Measurements from ENCODE around the gene LARP1.

The LARP1 gene

DNA sequence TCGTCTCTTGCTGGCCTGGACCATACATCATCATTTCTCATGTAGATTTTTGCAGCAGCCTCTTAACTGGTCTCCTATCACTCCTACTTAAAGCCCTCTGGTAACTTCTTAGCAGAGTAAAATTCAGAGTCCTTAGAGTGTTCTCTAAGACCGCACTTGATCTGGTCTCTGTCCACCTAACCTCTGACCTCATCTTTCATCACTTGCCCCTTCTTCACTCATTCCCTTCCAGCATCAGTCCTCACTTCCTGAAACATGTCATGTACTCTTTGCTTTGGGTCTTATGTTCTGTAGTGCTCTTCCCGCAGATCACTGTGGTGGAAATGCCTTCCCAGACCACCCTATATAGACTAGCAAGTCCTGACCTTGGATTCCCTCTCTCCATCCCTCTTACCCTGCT, 9.8 kb downstream of the LARP1 start:
- DNase-seq = no peak

DNA sequence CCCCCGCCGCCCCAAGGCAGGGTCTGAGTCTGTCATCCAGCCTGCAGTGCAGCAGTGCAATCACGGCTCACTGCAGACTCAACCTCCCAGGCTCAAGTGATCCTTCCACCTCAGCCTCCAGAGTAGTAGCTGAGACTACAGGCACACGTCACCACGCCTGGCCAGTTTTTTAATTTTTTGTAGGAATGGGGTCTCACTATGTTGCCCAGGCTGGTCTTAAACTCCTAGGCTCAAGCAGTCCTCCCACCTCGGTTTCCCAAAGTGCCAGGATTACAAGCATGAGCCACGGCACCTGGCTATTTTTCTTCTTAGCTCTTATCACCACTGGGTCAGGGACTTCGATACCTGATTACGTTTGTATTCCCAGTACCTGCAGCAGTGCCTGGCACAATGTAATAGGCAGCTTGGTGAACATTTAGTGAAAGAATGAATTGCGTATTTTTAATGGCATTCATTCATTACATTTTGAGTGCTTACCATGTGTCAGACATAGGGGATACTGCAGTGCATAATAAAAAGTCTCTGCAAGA, 10.3 kb downstream of the LARP1 start:
- DNase-seq = no peak

DNA sequence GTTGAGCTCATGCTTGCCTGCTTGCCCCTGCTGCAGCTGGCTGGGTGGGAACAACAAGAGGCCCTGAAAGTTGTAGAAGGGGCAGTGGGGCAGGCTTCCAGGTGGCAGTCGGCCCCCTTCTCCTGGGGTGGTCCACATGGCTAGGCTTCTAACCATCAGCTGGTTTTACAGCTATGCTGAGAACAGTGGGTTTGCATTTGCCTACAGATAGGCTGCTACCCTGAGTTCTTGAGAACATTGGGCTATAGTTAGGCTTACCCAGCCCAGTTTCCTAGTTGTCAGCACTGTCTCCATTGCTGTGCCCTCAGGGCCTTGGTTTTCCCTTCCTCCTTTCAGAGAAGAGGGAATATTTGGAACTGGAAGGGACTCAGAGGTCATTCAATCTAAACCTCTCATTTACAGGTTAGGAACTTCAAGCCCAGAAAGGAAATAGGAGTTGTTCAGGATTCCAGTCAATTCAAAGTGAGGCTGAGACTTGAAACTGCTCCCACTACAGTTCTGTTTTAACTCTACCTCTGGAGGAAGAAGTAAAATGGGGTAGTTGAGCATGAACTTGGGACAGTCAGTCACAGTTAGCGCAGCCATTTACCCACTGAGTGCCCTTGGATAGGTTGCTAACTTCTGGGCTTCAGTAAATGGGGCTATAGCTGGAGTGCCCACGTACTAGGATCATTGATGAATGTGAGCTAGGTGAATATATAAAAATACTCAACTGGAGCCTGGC, 11.5 kb downstream of the LARP1 start:
- no peak for DNase-seq

DNA sequence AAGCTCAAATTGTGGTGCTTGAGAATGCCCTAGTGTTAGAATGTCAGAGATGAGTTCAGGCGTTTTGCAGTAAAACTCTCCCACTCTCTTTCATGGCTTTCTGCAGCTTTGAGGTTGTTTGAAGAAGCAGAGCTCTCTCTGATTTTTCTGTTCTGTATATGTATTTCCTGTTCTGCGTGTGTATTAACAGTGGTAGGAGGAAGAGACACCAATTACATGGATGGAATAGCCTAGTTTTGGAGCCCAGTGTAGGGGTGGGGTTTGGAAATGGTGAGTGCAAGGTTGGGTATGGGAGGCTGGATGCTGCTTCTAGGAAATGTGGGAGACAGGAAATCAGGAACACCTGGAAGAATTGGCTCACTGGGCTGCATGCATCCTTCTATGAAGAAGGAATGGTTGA, 12.4 kb downstream of the LARP1 start:
- DNase-seq = no peak

DNA sequence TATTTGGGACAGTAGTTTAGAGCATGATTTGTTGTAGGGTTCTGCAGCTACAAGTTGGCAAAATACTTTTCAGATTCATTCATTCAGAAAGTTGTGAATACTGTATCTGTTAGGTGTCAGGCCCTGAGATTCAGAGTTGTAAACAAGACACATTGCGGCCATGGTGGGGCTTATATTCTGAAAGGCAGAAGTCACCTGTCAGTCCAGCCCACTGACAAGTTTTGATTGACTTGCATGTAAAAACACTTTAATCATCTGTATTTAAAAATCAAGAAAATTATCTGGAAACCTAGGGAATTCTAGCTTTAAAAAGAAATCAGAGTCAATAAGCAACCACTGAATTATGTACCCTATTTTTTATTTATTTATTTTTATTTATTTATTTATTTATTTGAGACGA, 13.0 kb downstream of the LARP1 start:
- no peak for DNase-seq

DNA sequence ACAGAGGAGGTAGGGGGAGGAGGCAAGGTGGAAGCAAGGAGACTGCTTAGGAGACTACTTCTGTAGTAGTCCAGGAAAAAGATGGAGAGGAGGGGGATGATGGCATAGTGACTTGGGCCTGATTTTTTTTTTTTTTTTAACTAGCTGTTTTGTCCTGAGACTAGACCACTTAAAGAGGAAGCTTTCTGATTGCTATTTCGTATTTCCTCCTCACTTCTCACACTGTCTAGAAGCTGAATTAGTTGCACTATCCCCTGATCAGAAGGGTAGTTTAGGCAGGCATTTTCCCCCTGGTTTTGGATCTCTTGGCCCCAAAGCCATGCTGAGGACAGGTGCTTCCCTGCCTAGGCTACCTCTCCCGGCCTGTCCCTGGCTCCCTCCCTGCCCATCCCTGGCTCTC, 14.9 kb downstream of the LARP1 start:
- DNase-seq = no peak

DNA sequence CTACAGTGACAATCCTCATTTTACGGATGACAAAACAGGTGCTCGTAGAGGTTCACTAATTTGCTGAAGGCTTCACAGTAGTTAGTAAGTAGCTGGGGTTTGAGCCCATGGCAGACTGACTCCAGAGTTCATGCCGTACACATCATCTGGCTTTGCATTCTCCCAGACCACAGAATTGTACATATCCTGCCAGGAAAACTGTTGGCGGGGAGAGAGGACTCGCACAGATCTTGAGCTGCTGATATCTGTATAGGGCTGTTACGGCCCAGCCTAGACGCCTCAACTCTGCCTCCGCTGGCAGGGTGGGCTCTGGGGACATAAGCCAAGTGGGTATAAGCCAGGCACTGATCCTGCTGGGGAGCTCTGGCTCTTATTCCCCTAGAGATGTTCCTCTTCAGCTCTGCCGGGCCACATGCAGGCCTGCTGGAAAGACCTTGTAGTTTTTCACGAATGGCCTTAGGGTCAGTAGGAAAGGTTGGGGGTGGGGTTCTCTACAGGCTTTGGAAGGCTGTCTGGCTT, 16.3 kb downstream of the LARP1 start:
- DNase-seq = no peak

DNA sequence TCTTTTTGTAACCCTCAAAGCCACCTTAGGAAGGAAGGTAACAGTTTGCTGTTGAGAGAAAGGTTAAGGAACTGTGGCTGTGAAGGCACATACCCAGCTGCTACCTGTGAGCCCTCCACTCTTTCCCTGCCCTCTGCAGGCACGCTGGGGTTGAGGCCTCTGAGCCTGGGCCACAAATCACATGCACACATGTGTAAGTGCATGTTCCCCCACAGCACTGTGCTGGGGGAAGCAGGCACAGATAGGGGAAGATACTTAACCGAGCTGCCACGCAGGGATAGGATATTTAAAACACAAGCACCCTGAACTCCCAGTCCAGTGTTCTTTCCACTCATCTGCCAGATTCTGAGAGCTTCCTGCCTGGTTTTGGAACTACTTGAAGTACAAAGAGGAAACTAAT, 18.1 kb downstream of the LARP1 start:
- DNase-seq = no peak

DNA sequence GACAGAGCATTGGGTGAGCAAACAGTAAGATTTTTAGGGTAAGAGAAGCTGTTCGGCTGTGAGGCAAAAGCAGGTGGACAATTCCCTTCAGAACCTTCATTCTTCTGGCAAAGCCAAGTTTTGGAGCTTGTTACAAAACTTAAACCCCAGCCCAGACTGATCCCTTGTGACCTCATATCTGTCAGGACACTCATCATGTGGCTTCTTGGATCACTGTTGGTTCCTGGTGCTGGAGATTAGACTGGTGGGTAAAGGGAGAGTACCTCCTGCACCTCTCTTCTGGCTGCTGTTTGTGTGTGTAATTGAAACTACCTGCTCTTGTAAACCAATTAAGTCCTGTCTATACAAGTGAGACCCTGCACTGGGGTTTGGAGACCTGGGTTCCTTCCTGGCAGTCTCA, 21.0 kb downstream of the LARP1 start:
- DNase-seq = no peak

DNA sequence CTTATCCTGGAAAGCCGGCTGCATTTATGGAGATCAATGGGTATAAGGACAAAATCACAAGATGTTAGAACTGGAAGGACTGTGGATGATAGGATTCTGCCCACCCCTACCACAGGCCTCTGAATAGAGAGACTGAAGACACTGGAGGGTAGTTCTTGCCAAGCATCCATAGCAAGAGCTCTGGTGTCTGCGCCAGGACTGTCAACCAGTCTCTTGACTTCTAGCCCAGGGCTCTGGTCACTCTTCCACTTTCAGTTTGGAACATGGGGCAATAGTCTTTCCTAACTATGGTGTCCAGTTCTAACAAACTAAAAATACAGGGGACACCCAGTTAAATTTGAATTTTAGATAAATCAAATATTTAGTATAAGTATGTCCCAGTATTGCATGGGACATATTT, 23.4 kb downstream of the LARP1 start:
- no peak for DNase-seq

DNA sequence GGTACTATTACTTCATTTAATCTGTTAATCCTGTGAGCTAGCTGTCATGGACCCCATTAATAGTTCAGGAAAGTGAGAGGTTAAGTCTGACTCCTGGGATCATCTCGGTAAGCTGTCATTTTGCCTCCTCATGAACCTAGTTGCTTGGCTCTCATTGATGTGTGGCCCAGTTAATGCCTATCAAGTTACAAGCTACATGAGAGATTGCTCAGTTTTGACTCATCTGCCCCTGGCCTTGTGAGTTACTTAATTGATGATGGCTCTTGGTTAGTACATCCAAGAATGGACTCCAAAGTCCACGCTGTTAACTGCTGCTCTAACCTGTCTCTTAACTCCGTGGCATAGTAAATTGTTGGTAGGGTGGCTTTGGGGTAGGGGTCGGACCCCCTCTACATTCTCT, 23.9 kb downstream of the LARP1 start:
- no peak for DNase-seq

DNA sequence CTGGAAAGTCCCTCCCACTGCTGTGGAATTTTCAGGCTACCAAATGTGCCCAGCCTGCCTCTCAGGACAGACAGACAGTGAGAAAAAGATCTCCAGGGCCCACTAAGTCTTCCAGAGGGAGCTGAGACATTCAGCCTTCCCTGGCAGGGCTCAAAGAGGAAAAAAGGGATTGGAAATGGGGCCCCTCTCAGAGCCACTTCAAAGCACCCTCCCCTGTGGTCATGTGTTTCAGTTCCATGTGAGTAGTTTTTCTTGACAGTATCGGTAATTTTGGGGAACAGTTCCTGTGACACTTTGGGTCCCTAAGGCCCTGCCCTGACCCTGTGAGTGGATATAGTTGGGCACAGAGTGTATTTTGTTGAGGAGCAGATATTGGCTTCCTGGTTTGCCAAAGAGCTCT, 25.0 kb downstream of the LARP1 start:
- DNase-seq = no peak

DNA sequence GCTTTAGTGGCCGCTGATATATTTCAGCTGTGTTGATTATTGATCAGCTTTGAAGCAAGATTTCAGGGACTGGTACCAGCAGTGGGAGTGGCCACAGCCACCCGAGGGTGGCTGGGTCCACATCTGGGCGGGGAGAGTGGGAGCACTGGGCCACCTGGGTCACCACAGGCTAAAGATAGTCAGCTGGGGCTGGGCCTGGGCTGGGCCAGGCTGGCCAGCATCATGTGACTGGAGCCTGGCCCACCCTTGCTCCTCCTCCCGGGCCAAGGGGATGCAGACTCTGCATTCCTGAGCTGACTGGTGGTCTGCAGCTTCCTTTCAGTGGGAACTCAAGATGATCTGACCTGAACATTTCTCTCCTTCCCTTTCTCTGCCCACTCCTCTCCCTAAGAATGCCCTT, 27.1 kb downstream of the LARP1 start:
- no peak for DNase-seq

DNA sequence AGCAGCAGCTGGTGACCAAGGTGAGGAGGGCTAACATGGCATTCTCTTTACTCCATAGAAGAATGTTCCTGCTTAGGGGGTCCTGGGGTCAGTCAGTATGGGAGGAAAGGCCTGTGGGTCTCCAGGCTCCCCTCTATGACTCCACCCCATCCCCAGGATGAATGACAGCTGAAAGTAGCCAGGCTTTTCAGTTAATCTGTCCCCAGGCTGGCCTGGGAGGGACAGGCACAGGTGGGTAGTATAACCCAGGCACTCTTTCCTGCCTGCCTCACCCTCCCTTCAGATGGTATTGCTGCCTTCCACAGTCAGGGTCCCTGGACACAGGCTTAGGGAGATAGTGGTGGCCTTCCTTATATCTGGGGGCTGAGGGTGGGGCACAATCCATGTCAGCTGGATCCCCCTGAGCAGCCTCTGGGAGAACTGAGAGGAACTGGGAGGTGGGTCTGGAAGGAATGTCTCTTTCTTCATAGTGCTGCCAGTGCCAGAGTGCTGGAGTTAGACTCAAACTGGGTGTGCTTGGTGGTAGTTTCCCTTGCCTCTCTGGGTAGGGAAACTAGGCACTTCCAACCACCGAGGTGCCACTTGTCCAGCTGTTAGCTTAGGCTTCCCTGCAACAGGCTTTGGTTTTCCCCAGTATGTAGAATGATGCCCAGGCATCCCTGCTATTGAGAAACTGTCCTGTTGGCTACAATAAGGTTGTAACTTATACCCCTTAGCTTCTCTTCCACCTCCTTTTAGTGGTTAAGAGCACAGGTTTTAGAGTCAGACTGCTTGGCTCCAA, 27.8 kb downstream of the LARP1 start:
- DNase-seq = no peak

DNA sequence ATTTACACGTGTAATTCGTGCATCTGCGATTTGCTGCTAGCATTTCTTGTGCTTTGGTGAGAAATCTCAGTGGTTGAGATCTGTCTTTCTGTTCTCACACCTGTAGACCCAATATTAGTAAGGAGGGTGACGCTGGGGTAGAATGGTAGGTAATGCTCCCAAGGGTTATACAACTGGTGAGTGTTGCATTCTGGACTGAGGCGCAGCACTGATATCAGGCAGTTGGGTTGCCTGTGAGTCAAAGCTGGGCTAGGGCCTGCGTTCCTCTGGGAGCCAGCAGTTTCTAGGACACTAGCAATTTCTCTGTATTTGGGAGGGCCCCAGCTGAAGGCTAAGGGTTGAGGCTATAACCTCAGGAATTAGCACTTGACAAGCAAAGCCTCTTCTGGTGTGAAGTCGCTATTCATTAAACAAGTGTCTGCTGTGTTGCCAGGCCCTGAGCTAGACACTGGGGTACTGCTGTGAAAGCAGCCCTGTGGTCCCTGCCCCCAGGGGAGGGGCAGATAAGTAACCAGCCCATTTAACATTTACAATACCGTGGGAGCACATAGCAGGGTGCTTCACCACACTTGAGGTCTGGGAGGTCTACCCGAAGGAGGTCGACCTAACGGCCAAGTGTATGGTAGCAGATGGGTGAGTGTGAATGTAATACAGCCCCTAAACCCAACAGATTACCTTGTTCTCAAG, 28.7 kb downstream of the LARP1 start:
- no peak for DNase-seq

DNA sequence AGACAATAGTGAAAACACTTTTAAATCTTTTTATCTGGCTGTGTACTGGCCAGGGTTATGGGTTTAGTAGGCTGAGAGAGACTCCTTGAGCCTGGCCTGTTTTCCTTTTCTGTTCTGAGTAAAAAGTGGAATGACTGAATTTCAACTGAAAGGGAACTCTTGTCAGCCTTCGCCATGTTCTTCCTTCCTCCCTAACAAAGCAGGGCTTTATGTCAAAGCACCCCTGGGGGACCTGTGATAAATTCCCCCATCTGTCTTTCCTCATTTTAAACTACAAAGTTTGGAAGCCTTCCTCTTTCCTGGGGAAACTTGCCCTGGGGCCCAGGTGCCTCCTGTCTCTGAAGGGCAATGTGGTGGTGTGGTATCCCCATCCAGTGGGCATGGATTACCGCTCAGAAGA, 29.7 kb downstream of the LARP1 start:
- DNase-seq = no peak

DNA sequence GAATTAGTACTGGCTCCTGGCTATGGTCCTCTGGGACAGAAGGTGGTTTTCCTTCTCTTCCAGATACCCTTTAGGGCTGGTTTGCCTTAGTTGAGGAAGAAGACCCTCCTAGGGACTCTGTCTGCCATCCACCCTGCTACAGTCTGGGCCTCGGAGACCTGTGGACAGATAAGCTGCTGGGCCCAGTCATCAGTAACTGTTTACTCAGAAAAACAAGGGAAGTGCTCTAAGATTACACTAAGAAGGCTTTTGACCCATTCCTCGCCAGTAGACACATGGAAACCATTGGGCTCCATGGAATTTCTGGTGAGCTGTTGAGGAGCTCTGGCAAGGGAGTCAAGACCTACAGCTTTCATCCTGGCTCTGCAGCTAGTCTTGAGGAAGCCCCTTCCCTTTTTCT, 31.2 kb downstream of the LARP1 start:
- DNase-seq = no peak

DNA sequence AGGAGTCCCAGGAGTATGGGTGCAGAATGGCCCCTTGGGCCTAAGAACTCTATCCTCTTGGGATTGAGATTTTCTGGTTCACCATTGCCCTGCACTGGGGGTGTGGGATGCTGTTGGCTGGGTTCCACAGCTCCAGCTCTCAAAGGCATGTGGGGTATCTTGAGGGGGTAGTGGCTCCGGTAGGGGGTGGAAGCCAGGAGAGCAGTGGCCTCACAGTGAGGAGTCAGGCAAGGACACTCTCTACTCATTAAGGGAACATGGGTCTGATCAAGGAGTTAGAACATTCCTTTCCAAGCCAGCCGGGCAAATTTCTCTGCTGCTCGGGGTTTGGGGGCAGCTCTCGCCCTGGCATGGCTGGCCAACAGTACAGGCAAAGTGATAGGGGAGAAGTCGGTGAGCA, 33.0 kb downstream of the LARP1 start:
- DNase-seq = no peak

DNA sequence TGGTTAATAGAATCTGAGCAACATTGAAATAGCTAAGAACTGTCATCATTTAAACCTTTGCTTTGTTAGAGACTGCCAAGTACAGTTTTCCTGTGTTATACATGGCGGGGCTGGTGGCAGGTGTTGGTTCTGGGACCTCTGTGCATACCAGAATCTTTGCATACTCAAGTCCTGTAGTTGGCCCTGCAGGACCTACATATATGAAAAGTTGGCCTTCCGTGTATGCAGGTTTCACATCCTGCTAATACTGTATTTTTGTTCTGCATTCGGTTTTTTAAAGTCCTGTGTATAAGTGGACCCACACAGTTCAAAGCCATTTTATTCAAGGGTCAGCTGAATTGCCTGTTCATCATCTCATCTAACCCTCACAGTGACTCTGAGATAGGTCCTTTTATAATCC, 36.4 kb downstream of the LARP1 start:
- DNase-seq = no peak

DNA sequence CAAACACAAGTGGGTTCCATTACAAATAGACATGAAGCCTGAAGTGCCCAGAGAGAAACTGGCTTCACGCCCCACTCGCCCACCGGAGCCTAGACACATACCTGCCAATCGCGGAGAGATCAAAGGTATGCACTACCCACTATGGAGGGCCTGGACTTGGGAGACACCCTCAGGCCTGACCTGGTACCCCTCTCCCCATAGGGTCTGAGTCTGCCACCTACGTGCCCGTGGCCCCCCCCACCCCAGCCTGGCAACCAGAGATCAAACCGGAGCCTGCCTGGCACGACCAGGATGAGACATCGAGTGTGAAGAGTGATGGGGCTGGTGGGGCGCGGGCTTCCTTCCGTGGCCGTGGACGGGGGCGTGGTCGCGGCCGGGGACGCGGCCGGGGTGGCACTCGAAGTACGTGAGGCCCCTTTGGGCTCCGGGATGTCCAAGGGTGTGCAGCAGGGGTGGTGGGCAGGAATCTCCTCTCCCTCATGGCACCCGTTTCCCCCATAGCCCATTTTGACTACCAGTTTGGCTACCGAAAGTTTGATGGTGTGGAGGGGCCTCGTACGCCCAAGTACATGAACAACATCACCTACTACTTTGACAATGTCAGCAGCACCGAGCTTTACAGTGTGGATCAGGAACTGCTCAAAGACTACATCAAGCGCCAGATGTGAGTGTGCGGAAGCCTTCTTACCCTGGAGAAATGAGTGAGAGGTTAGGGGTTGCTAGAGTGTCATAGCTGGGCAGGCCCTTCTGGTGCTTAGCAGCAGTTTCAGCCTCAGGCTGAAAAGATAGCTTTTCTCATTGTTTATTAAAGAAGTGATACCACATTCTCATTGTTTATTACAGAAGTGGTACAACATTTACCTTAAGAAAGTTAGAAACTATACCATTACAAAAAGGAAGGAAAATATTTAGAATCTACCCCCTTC, 38.7 kb downstream of the LARP1 start:
- no peak for DNase-seq

DNA sequence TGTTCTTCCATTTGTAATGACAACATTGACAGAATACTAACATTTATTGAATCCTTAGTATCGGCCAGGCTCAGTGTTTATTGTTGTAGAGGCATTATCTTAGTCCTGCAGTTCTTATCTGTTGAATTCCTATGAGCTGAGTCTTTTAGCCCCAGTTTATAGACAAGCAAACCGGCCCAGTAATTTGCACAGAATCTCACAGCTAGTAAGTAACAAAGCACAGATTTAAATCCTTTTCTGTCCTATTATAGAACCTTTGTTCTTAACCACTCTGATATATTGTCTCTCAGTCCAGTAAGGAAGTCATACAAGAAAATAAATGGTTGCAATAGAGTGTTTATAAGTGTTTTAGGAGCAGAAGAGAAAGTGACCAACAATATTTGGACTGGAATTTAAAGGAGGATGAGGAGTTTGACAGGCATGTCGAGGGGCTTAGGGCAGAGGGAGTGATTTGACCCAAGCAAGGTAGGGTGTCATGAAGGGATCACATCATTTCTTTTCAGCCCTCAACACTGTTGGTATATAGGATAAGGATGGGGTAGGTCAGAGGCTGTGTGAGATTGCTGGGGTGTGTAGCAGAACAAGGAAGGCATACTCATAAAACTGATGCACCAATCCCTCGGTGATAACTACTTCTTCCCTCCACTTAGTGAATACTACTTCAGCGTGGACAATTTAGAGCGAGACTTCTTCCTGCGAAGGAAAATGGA, 39.5 kb downstream of the LARP1 start:
- no peak for DNase-seq

DNA sequence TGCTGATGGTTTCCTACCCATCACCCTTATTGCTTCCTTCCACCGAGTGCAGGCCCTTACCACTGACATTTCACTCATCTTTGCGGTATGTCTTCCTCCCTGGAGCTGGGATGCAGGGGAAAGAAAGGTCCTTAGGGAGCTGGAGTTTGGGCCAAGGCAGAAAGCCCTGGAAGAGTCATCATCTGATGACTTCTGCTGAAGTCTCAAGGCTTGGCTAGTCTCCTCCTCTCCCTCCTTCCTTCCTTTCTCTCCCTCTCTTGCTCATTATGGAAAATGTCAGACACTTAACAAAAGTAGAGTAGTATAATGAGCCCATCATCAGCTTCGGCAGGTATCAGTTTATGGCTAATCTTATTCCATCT, 40.0 kb downstream of the LARP1 start:
- no peak for DNase-seq
